K562 (cell line): ENCODE results near the gene MTHFR. TPM values are rescaled to one million over a fixed set of nuclear protein-coding genes. Genes with fewer than 3 reads are reported as not detected.

Experiments
- EGR1 ChIP-seq: fragments of 450-650 bp; conservative IDR thresholded peaks from 2 replicates; pipeline ENCODE4 v1.6.1; 2017; ENCODE audit warnings: mild to moderate bottlenecking
- EP300 ChIP-seq: IDR thresholded peaks from 2 replicates; pipeline ENCODE4 v1.6.1; 2012; ENCODE audit warnings: low read length, improper control_type of control experiment
- HIVEP1 ChIP-seq: fragments of 250-450 bp; sonication (Bioruptor Pico); IDR thresholded peaks from 2 replicates; pipeline ENCODE4 v1.4.0; 2020; ENCODE audit warnings: mild to moderate bottlenecking
- MYC ChIP-seq, 2 experiments: fragments of 250-450 bp in 1 of 2; sonication (Bioruptor Pico) in 1 of 2; IDR thresholded peaks; 2 replicates each; pipeline versions ENCODE4 v1.5.1 to v1.6.1; 2012 to 2021; ENCODE audit warnings: low read depth in 2 of 2, borderline replicate concordance in 1 of 2, improper control_type of control experiment in 1 of 2, low read length in 1 of 2, mild to moderate bottlenecking in 1 of 2, moderate library complexity in 1 of 2
- PCBP2 ChIP-seq: fragments of 200-400 bp; formaldehyde crosslinking; IDR thresholded peaks from 2 replicates; pipeline ENCODE4 v1.6.1; 2018; ENCODE audit warnings: low read length, low read depth, mild to moderate bottlenecking, moderate library complexity; ENCODE audit not compliant: poor library complexity, severe bottlenecking
- SRSF1 ChIP-seq: fragments of 200-400 bp; formaldehyde crosslinking; IDR thresholded peaks from 2 replicates; pipeline ENCODE4 v1.6.1; 2017; ENCODE audit warnings: mild to moderate bottlenecking, low read depth, low read length, moderate library complexity
- TEAD2 ChIP-seq: fragments of 450-650 bp; IDR thresholded peaks from 2 replicates; pipeline ENCODE4 v1.6.1; 2016; ENCODE audit warnings: missing genetic modification characterization, control low read depth, missing compliant biosample characterization
- ZNF551 ChIP-seq: fragments of 250-450 bp; sonication (Bioruptor Pico); IDR thresholded peaks from 2 replicates; pipeline ENCODE4 v1.5.0; 2021; ENCODE audit warnings: mild to moderate bottlenecking, moderate library complexity
- polyA plus RNA-seq, 8 experiments: library from polyadenylated mRNA; depleted of rRNA in 4 of 8; stranded (reverse) in 5 of 8; unstranded in 3 of 8; fragments of >200 nt; fragmentation: Nextera tagmentation in 2 of 8; fragmentation: Illumina TruSeq in 1 of 8; extraction: Ambion mirVana in 2 of 8; extraction: Trizol in 1 of 8; gene quantifications; 2 replicates each; pipeline versions ENCODE4 v1.2.1 to v1.2.3, GENCODE V29; 2011 to 2014; ENCODE audit warnings: inconsistent platforms in 1 of 8, missing spikeins in 1 of 8
- total RNA-seq, 7 experiments: library from RNA; depleted of rRNA in 6 of 7; stranded (reverse); fragments of >200 nt in 6 of 7; fragmentation: Illumina TruSeq in 2 of 7; extraction: Trizol in 2 of 7; gene quantifications; 2 replicates each; pipeline versions ENCODE4 v1.2.1 to v1.2.3, GENCODE V29; 2011 to 2021; ENCODE audit warnings: low replicate concordance in 1 of 7
- TF ChIP-seq, protein P1 (sequence below): fragments of 250-450 bp; sonication (Bioruptor Pico); IDR thresholded peaks from 2 replicates; pipeline ENCODE4 v1.5.0; 2022; ENCODE audit warnings: mild to moderate bottlenecking
- TF ChIP-seq, protein P2 (sequence below): fragments of 200-800 bp; sonication (Bioruptor generic); IDR thresholded peaks from 2 replicates; pipeline ENCODE4 v1.6.1; 2017; ENCODE audit warnings: missing genetic modification characterization, missing compliant biosample characterization
- TF ChIP-seq, protein P3 (sequence below): sonication (generic); formaldehyde crosslinking; IDR thresholded peaks from 2 replicates; pipeline ENCODE4 v1.9.0; 2022; ENCODE audit warnings: mild to moderate bottlenecking, missing genetic modification reagents
- TF ChIP-seq, protein P4 (sequence below): sonication (generic); formaldehyde crosslinking; IDR thresholded peaks from 2 replicates; pipeline ENCODE4 v1.8.0; 2022; ENCODE audit warnings: mild to moderate bottlenecking, missing genetic modification reagents
- TF ChIP-seq, protein P5 (sequence below): fragments of 450-650 bp; IDR thresholded peaks from 2 replicates; pipeline ENCODE4 v1.6.1; 2016; ENCODE audit warnings: low read depth
- TF ChIP-seq, protein P6 (sequence below): sonication (generic); formaldehyde crosslinking; IDR thresholded peaks from 2 replicates; pipeline ENCODE4 v1.9.0; 2022; ENCODE audit warnings: mild to moderate bottlenecking, missing genetic modification reagents

MTHFR gene
- total and polyA plus RNA-seq, 9 of the 15 experiments (the other 6 are each of a cell fraction or from before 2014, with no cell fraction given) = 5.0 to 104 (median 62.6) TPM

DNA sequence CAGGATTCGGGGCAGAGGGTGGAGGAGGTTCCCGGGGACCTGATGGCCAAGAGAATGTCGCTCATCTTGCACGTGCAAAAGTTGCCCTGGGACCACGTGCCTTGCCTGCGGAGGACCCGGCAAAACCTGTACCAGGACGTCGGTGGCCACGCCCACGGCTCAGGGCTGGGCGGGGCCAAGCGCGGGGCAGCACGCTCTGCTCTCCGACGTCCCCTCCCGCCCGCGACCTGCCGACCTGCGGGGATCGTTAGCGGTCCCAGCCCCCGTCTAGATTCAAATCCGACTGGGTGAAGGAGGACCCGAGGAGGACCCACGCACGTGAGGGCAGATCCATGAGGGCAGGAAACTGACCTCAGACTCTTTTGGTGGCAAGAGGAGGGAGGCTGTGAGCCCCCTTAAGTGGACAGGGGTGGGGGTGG lies 43.8 kb downstream of the MTHFR start, which contains the start of gene C1orf167 (continued):
- TF ChIP-seq, protein P1, sequence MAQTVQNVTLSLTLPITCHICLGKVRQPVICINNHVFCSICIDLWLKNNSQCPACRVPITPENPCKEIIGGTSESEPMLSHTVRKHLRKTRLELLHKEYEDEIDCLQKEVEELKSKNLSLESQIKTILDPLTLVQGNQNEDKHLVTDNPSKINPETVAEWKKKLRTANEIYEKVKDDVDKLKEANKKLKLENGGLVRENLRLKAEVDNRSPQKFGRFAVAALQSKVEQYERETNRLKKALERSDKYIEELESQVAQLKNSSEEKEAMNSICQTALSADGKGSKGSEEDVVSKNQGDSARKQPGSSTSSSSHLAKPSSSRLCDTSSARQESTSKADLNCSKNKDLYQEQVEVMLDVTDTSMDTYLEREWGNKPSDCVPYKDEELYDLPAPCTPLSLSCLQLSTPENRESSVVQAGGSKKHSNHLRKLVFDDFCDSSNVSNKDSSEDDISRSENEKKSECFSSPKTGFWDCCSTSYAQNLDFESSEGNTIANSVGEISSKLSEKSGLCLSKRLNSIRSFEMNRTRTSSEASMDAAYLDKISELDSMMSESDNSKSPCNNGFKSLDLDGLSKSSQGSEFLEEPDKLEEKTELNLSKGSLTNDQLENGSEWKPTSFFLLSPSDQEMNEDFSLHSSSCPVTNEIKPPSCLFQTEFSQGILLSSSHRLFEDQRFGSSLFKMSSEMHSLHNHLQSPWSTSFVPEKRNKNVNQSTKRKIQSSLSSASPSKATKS (CRISPR knock-in tag) = no peak
- TF ChIP-seq EP300 (no peak), PCBP2 (no peak), TEAD2 (tag) (no peak), ZNF551 (CRISPR knock-in tag) (no peak), MYC (IDR thresholded peaks at IDR 0.05; ENCODE audit: low read depth, low read length) (peak; percentile 68; the same call in 1 of the 2 replicates), MYC (CRISPR knock-in tag; IDR thresholded peaks at IDR 0.05; ENCODE audit: borderline replicate concordance, low read depth) (no peak), HIVEP1 (CRISPR knock-in tag) (no peak), SRSF1 (no peak), EGR1 (peak; percentile 52; the same call in 1 of the 2 replicates)
- TF ChIP-seq, protein P2, sequence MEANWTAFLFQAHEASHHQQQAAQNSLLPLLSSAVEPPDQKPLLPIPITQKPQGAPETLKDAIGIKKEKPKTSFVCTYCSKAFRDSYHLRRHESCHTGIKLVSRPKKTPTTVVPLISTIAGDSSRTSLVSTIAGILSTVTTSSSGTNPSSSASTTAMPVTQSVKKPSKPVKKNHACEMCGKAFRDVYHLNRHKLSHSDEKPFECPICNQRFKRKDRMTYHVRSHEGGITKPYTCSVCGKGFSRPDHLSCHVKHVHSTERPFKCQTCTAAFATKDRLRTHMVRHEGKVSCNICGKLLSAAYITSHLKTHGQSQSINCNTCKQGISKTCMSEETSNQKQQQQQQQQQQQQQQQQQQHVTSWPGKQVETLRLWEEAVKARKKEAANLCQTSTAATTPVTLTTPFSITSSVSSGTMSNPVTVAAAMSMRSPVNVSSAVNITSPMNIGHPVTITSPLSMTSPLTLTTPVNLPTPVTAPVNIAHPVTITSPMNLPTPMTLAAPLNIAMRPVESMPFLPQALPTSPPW (CRISPR knock-in tag) = peak; percentile 53; the same call in 1 of the 2 replicates
- TF ChIP-seq, protein P3, sequence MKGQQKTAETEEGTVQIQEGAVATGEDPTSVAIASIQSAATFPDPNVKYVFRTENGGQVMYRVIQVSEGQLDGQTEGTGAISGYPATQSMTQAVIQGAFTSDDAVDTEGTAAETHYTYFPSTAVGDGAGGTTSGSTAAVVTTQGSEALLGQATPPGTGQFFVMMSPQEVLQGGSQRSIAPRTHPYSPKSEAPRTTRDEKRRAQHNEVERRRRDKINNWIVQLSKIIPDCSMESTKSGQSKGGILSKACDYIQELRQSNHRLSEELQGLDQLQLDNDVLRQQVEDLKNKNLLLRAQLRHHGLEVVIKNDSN (CRISPR knock-in tag) = peak; percentile 72
- TF ChIP-seq, protein P4, sequence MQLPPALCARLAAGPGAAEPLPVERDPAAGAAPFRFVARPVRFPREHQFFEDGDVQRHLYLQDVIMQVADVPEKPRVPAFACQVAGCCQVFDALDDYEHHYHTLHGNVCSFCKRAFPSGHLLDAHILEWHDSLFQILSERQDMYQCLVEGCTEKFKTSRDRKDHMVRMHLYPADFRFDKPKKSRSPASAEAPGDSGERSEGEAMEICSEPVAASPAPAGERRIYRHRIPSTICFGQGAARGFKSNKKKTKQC = peak; percentile 38; the same call in 1 of the 2 replicates
- TF ChIP-seq, protein P5, sequence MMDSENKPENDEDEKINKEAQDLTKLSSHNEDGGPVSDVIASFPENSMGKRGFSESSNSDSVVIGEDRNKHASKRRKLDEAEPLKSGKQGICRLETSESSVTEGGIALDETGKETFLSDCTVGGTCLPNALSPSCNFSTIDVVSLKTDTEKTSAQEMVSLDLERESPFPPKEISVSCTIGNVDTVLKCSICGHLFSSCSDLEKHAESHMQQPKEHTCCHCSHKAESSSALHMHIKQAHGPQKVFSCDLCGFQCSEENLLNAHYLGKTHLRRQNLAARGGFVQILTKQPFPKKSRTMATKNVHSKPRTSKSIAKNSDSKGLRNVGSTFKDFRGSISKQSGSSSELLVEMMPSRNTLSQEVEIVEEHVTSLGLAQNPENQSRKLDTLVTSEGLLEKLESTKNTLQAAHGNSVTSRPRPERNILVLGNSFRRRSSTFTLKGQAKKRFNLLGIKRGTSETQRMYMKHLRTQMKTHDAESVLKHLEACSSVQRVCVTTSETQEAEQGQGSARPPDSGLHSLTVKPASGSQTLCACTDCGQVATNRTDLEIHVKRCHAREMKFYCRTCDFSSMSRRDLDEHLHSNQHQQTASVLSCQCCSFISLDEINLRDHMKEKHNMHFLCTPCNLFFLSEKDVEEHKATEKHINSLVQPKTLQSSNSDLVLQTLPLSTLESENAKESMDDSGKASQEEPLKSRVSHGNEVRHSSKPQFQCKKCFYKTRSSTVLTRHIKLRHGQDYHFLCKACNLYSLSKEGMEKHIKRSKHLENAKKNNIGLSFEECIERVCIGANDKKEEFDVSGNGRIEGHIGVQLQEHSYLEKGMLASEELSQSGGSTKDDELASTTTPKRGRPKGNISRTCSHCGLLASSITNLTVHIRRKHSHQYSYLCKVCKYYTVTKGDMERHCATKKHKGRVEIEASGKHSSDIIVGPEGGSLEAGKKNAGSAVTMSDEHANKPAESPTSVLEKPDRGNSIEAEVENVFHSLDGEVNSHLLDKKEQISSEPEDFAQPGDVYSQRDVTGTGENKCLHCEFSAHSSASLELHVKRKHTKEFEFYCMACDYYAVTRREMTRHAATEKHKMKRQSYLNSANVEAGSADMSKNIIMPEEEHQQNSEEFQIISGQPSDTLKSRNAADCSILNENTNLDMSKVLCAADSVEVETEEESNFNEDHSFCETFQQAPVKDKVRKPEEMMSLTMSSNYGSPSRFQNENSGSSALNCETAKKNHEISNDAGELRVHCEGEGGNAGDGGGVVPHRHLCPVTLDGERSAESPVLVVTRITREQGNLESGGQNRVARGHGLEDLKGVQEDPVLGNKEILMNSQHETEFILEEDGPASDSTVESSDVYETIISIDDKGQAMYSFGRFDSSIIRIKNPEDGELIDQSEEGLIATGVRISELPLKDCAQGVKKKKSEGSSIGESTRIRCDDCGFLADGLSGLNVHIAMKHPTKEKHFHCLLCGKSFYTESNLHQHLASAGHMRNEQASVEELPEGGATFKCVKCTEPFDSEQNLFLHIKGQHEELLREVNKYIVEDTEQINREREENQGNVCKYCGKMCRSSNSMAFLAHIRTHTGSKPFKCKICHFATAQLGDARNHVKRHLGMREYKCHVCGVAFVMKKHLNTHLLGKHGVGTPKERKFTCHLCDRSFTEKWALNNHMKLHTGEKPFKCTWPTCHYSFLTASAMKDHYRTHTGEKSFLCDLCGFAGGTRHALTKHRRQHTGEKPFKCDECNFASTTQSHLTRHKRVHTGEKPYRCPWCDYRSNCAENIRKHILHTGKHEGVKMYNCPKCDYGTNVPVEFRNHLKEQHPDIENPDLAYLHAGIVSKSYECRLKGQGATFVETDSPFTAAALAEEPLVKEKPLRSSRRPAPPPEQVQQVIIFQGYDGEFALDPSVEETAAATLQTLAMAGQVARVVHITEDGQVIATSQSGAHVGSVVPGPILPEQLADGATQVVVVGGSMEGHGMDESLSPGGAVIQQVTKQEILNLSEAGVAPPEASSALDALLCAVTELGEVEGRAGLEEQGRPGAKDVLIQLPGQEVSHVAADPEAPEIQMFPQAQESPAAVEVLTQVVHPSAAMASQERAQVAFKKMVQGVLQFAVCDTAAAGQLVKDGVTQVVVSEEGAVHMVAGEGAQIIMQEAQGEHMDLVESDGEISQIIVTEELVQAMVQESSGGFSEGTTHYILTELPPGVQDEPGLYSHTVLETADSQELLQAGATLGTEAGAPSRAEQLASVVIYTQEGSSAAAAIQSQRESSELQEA = no peak
- TF ChIP-seq, protein P6, sequence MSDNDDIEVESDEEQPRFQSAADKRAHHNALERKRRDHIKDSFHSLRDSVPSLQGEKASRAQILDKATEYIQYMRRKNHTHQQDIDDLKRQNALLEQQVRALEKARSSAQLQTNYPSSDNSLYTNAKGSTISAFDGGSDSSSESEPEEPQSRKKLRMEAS = peak; percentile 93
